ENCODE data around the gene OR52J3.

The OR52J3 gene

DNA sequence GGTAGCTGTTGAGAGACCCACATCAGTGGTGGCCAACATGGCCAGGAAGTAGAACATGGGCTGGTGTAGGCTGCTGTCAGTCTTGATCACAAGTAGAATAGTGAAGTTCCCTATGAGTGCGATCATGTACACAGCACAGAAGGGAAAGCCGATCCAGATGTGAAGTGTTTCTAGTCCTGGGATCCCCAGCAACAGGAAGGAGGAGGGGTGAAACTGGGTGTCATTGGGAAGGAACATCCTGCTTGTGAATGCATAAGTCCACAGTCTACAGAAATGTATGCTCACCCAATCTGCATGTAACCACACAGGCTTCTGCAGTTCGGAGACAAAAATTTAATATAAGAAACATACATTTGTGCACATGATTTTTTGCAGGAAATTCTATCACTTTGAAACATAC is 13.1 kb downstream of the OR52J3 start, which contains the start of gene OR52E2:
Gene OR52E2, minus strand, starts transcription at position 237 of the 400 bp plus-strand sequence. Its CDS starts 0 bp downstream, at position 237.
- CTCF ChIA-PET: no interaction called here
- TF ChIP-seq SUZ12 (IDR thresholded peaks at IDR 0.05): no peak
- no peak for TF ChIP-seq ELF4 (IDR thresholded peaks at IDR 0.05)
- POLR2A ChIA-PET: no interaction called here
- no peak for DNase-seq (ENCODE audit: extremely low spot score)

DNA sequence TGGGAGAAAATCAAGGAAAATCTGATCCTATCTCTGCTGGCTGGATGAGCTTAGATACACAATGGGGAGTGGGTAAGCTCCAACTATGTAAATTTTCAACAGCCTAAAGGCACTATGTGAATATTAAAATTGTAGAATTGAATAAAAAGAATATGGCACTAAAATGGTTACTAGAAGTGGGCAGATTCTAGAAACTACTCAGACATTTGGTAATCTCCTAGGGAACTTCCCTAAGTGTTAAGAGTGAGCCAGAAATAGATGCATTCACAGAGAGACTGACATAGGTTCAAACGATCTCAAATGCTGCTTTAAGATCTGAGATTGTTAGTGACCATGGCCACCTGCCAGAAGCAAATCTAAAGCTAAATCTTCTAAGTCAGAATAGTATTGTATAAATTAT is 18.7 kb downstream of the OR52J3 start:
- no peak for DNase-seq (ENCODE audit: extremely low spot score)
- ChIA-PET POLR2A (no interaction called here), CTCF (no interaction called here)
- TF ChIP-seq ELF4 (IDR thresholded peaks at IDR 0.05): no peak
- TF ChIP-seq FOXM1 (IDR thresholded peaks at IDR 0.05; ENCODE audit: borderline replicate concordance): no peak
- no peak for TF ChIP-seq FOXK2 (IDR thresholded peaks at IDR 0.05)
- TF ChIP-seq ARNT (IDR thresholded peaks at IDR 0.05): no peak
- TF ChIP-seq FOXA1 (IDR thresholded peaks at IDR 0.05): no peak
- TF ChIP-seq SUZ12 (IDR thresholded peaks at IDR 0.05): no peak
- no peak for TF ChIP-seq L3MBTL2 (conservative IDR thresholded peaks at IDR 0.05)
- TF ChIP-seq NFRKB (IDR thresholded peaks at IDR 0.05): no peak
- no peak for TF ChIP-seq HDGF (IDR thresholded peaks at IDR 0.05; ENCODE audit: borderline replicate concordance)
- no peak for TF ChIP-seq LEF1 (IDR thresholded peaks at IDR 0.05; ENCODE audit: borderline replicate concordance)
- TF ChIP-seq BHLHE40 (IDR thresholded peaks at IDR 0.05; ENCODE audit: borderline replicate concordance): no peak
- no peak for TF ChIP-seq TARDBP (IDR thresholded peaks at IDR 0.05)
- no peak for TF ChIP-seq CTBP1 (IDR thresholded peaks at IDR 0.05; ENCODE audit: borderline replicate concordance)
- TF ChIP-seq PKNOX1 (IDR thresholded peaks at IDR 0.05): no peak
- TF ChIP-seq ZNF384 (IDR thresholded peaks at IDR 0.05): no peak
- no peak for TF ChIP-seq SP1 (IDR thresholded peaks at IDR 0.05)

- ChIA-PET CTCF (no interaction called here), POLR2A (no interaction called here)
- no peak for DNase-seq (ENCODE audit: extremely low spot score)
- TF ChIP-seq ARNT (IDR thresholded peaks at IDR 0.05) (no peak), L3MBTL2 (conservative IDR thresholded peaks at IDR 0.05) (no peak), PKNOX1 (IDR thresholded peaks at IDR 0.05) (no peak), BHLHE40 (IDR thresholded peaks at IDR 0.05; ENCODE audit: borderline replicate concordance) (no peak), SP1 (IDR thresholded peaks at IDR 0.05) (no peak)
These were observed 22.9 kb downstream of the OR52J3 start, which contains the start of gene OR52E1 for GRCh38 chr11:5069272-5069671. TSS of gene OR52E1 (plus strand) at chr11:5069572.

GRCh38 chr11:5071799-5072198 is 25.5 kb downstream of the OR52J3 start:
- no peak for DNase-seq (ENCODE audit: extremely low spot score)
- CTCF ChIA-PET: no interaction called here
- POLR2A ChIA-PET: no interaction called here
- TF ChIP-seq BHLHE40 (IDR thresholded peaks at IDR 0.05; ENCODE audit: borderline replicate concordance) (no peak), L3MBTL2 (conservative IDR thresholded peaks at IDR 0.05) (no peak), LEF1 (IDR thresholded peaks at IDR 0.05; ENCODE audit: borderline replicate concordance) (no peak), FOXA1 (IDR thresholded peaks at IDR 0.05) (no peak), ELF4 (IDR thresholded peaks at IDR 0.05) (no peak), TARDBP (IDR thresholded peaks at IDR 0.05) (no peak), NFRKB (IDR thresholded peaks at IDR 0.05) (no peak), ARNT (IDR thresholded peaks at IDR 0.05) (no peak), ZNF384 (IDR thresholded peaks at IDR 0.05) (no peak), SUZ12 (IDR thresholded peaks at IDR 0.05) (no peak)

- no peak for DNase-seq (ENCODE audit: extremely low spot score)
- POLR2A ChIA-PET: no interaction called here
- TF ChIP-seq ZNF384 (IDR thresholded peaks at IDR 0.05) (no peak), ELF4 (IDR thresholded peaks at IDR 0.05) (no peak), LEF1 (IDR thresholded peaks at IDR 0.05; ENCODE audit: borderline replicate concordance) (no peak), PKNOX1 (IDR thresholded peaks at IDR 0.05) (no peak), SUZ12 (IDR thresholded peaks at IDR 0.05) (no peak), HDGF (IDR thresholded peaks at IDR 0.05; ENCODE audit: borderline replicate concordance) (no peak)
- CTCF ChIA-PET: no interaction called here
These were observed 35.1 kb downstream of the OR52J3 start for GRCh38 chr11:5081405-5081804.

GRCh38 chr11:5083602-5084001 is 37.3 kb downstream of the OR52J3 start:
- POLR2A ChIA-PET: no interaction called here
- no peak for DNase-seq (ENCODE audit: extremely low spot score)
- TF ChIP-seq ARNT (IDR thresholded peaks at IDR 0.05) (no peak), ELF4 (IDR thresholded peaks at IDR 0.05) (no peak), FOXM1 (IDR thresholded peaks at IDR 0.05; ENCODE audit: borderline replicate concordance) (no peak), FOXK2 (IDR thresholded peaks at IDR 0.05) (no peak), PKNOX1 (IDR thresholded peaks at IDR 0.05) (no peak), BHLHE40 (IDR thresholded peaks at IDR 0.05; ENCODE audit: borderline replicate concordance) (no peak), FOXA1 (IDR thresholded peaks at IDR 0.05) (no peak), SP1 (IDR thresholded peaks at IDR 0.05) (no peak), TARDBP (IDR thresholded peaks at IDR 0.05) (no peak), L3MBTL2 (conservative IDR thresholded peaks at IDR 0.05) (no peak), CTBP1 (IDR thresholded peaks at IDR 0.05; ENCODE audit: borderline replicate concordance) (no peak), LEF1 (IDR thresholded peaks at IDR 0.05; ENCODE audit: borderline replicate concordance) (no peak), HDGF (IDR thresholded peaks at IDR 0.05; ENCODE audit: borderline replicate concordance) (no peak), ZNF384 (IDR thresholded peaks at IDR 0.05) (no peak), NFRKB (IDR thresholded peaks at IDR 0.05) (no peak)
- CTCF ChIA-PET: no interaction called here

Data from HEK293T (cell line).